ENCODE measurements around the gene INS. TPM values are rescaled to one million over a fixed set of nuclear protein-coding genes. Genes with fewer than 3 reads are reported as not detected.
"Not testable (repeated sequence)": the region's sequence is repeated elsewhere in the genome, so short reads cannot be mapped to it uniquely, and the experiment has no call there.

INS gene
- total RNA-seq, 1 experiment from 2014 or later = not detected

DNA sequence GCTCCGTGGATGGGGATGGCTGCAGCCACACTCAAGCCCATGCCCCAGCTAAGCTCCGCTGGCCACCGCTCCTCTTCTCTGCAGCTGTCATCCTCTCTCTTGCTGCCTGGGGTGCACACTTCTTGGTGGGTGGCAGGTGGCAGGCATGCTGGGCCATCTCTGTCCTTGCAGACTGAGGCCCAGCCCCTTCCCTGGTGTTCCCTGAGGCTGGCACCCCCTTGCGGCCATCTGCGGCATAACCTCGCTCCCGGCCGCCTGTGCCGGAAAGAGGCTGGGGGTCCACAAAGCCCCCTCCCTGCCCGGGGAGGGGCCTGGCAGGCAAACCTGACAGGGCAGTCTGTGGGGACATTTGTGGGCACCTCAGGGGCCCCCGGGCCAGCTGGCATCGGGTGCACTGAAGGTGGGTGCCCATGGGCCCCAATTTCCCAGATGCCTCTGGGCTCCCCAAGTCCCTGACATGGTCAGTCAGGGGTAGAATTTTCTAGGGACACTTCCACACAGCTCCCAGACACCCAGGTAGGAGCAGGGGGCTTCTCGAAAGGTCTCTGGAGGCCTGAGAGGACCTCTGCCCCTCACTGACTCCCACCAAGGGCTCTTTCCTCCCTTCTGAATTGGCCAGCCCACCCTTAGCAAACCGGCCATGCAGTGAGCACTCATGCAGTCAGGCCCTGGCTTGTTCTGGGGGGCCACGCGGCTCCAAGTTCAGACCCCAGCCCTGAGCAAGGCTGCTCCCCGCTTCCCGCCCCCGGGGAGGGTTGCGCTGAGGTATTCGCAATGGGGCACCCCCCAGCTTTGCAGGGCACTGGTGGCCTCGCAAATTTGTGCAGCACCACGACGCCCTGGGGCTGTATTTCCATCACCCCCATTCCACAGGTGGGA is 34.1 kb upstream of the INS start:
- Histone ChIP-seq H2BK15ac (ENCODE audit: low read depth, low read length) (no peak overlapping the region), H3K4me1 (ENCODE audit: insufficient read depth, low read length) (no peaks in the 10 kb centered on the region), H3K27me3 (ENCODE audit: insufficient read depth, low read length) (no peaks in the 10 kb centered on the region; the same call in 1 of the 2 replicates), H3K18ac (ENCODE audit: insufficient read length, low read depth, low read length) (no peak overlapping the region), H2BK20ac (ENCODE audit: low read depth, low read length, poor library complexity, severe bottlenecking) (no peak overlapping the region), H3K23ac (ENCODE audit: insufficient read length, low read depth, low read length) (no peak overlapping the region), H4K5ac (ENCODE audit: insufficient read length, low read depth, low read length) (no peak overlapping the region), H3K9me3 (ENCODE audit: control insufficient read depth, low read depth, low read length) (no peaks in the 10 kb centered on the region), H2BK12ac (ENCODE audit: insufficient read length, low read depth, low read length) (no peak overlapping the region), H3K23me2 (ENCODE audit: insufficient read length, low read depth, low read length, poor library complexity, severe bottlenecking) (no peaks in the 10 kb centered on the region), H4K20me1 (ENCODE audit: control insufficient read depth, insufficient read depth, insufficient read length) (no peaks in the 10 kb centered on the region), H3K79me1 (ENCODE audit: insufficient read depth, low read depth, low read length, poor library complexity, severe bottlenecking) (no peaks in the 10 kb centered on the region), H3K4ac (ENCODE audit: low read depth, low read length) (no peak overlapping the region), H4K8ac (replicated peaks; ENCODE audit: insufficient read length, low read depth, low read length) (no peak overlapping the region), H2BK5ac (ENCODE audit: insufficient read length, low read length) (no peak overlapping the region), H3T11ph (ENCODE audit: low read length) (no peak overlapping the region), H3K79me2 (ENCODE audit: insufficient read depth, low read length) (no peaks in the 10 kb centered on the region), H4K91ac (ENCODE audit: insufficient read length, low read depth, low read length) (no peak overlapping the region), H3K56ac (ENCODE audit: insufficient read length, low read depth, low read length) (no peak overlapping the region), H2AFZ (ENCODE audit: low read length) (no peak overlapping the region), H3K14ac (ENCODE audit: insufficient read depth, low read length) (no peak overlapping the region), H3K9ac (ENCODE audit: extremely low read depth, insufficient read length, low read length) (no peak overlapping the region), H2BK120ac (ENCODE audit: low read depth, low read length, poor library complexity, severe bottlenecking) (no peak overlapping the region), H2AK5ac (ENCODE audit: insufficient read length, low read length) (no peak overlapping the region), H3K27ac (ENCODE audit: insufficient read length, low read depth, low read length) (no peak overlapping the region), H3K4me2 (ENCODE audit: insufficient read depth, insufficient read length, low read length) (no peak overlapping the region)
- DNase-seq = peak; percentile 76
- Mint-ChIP-seq H3K36me3 (ENCODE audit: insufficient read depth in 1 of 3, low read depth in 3 of 3) (no peaks in the 10 kb centered on the region), H3K4me3 (no peak overlapping the region), H3K9me3 (no peaks in the 10 kb centered on the region), H3K4me1 (peaks cover 0 to 5% of the 10 kb centered on the region in 2 experiments; a peak in 2 of 4 replicates), H3K27ac (no peak overlapping the region), H3K27me3 (ENCODE audit: low read depth) (peaks cover 34% of the 10 kb centered on the region)
- TF ChIP-seq, protein P1, sequence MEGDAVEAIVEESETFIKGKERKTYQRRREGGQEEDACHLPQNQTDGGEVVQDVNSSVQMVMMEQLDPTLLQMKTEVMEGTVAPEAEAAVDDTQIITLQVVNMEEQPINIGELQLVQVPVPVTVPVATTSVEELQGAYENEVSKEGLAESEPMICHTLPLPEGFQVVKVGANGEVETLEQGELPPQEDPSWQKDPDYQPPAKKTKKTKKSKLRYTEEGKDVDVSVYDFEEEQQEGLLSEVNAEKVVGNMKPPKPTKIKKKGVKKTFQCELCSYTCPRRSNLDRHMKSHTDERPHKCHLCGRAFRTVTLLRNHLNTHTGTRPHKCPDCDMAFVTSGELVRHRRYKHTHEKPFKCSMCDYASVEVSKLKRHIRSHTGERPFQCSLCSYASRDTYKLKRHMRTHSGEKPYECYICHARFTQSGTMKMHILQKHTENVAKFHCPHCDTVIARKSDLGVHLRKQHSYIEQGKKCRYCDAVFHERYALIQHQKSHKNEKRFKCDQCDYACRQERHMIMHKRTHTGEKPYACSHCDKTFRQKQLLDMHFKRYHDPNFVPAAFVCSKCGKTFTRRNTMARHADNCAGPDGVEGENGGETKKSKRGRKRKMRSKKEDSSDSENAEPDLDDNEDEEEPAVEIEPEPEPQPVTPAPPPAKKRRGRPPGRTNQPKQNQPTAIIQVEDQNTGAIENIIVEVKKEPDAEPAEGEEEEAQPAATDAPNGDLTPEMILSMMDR (conservative IDR thresholded peaks at IDR 0.05) = peak; percentile 97
- no CpG with 5 or more reads among the region's 24 CpGs for WGBS (ENCODE audit: extremely low coverage, insufficient read length, low lambda C conversion rate)

DNA sequence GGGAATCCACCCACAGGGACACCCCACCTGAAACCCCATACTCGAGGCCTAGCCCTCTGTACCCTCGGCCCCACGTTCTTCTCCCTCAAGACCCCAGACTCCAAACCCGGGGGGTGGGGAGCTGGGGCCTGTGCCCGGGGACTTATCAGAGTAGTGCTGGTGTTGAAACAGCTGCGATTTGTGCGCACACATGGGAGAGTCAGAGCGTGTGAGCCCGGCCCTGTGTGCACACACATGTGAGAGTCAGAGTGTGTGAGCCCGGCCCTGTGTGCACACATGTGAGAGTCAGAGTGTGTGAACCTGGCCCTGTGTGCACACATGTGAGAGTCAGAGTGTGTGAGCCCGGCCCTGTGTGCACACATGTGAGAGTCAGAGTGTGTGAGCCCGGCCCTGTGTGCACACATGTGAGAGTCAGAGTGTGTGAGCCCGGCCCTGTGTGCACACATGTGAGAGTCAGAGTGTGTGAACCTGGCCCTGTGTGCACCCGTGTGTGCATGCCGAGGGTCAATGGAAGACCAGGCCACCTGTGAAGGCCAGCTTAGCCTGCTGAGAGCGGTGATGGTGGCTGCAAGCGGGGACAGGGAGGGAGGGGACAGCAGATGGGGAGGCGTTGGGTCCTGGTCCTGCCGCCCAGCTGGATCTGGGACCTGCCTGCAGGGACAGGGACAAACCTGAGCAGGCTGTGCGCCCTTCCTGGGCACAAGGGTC is 33.0 kb upstream of the INS start:
- not testable (repeated sequence) for H3K27ac Mint-ChIP-seq; H2BK5ac ChIP-seq (ENCODE audit: insufficient read length, low read length); H4K8ac ChIP-seq (replicated peaks; ENCODE audit: insufficient read length, low read depth, low read length); H3K4me3 Mint-ChIP-seq; H3K36me3 Mint-ChIP-seq (ENCODE audit: insufficient read depth in 1 of 3, low read depth in 3 of 3); H3T11ph ChIP-seq (ENCODE audit: low read length); H3K9me3 Mint-ChIP-seq; H3K79me1 ChIP-seq (ENCODE audit: insufficient read depth, low read depth, low read length, poor library complexity, severe bottlenecking); H2BK15ac ChIP-seq (ENCODE audit: low read depth, low read length); H3K23ac ChIP-seq (ENCODE audit: insufficient read length, low read depth, low read length); H3K79me2 ChIP-seq (ENCODE audit: insufficient read depth, low read length); H3K4me1 Mint-ChIP-seq; H2BK120ac ChIP-seq (ENCODE audit: low read depth, low read length, poor library complexity, severe bottlenecking); H3K27ac ChIP-seq (ENCODE audit: insufficient read length, low read depth, low read length); H2AFZ ChIP-seq (ENCODE audit: low read length); H2BK20ac ChIP-seq (ENCODE audit: low read depth, low read length, poor library complexity, severe bottlenecking); DNase-seq; H4K20me1 ChIP-seq (ENCODE audit: control insufficient read depth, insufficient read depth, insufficient read length); H3K27me3 ChIP-seq (ENCODE audit: insufficient read depth, low read length); H3K4ac ChIP-seq (ENCODE audit: low read depth, low read length); H2AK5ac ChIP-seq (ENCODE audit: insufficient read length, low read length); H4K91ac ChIP-seq (ENCODE audit: insufficient read length, low read depth, low read length); H4K5ac ChIP-seq (ENCODE audit: insufficient read length, low read depth, low read length); H3K4me2 ChIP-seq (ENCODE audit: insufficient read depth, insufficient read length, low read length); H3K9me3 ChIP-seq (ENCODE audit: control insufficient read depth, low read depth, low read length); H3K9ac ChIP-seq (ENCODE audit: extremely low read depth, insufficient read length, low read length); H3K18ac ChIP-seq (ENCODE audit: insufficient read length, low read depth, low read length); H3K4me1 ChIP-seq (ENCODE audit: insufficient read depth, low read length); H3K23me2 ChIP-seq (ENCODE audit: insufficient read length, low read depth, low read length, poor library complexity, severe bottlenecking); H2BK12ac ChIP-seq (ENCODE audit: insufficient read length, low read depth, low read length); H3K14ac ChIP-seq (ENCODE audit: insufficient read depth, low read length); H3K56ac ChIP-seq (ENCODE audit: insufficient read length, low read depth, low read length)
- WGBS (ENCODE audit: extremely low coverage, insufficient read length, low lambda C conversion rate) = no CpG with 5 or more reads among the region's 20 CpGs
- H3K27me3 Mint-ChIP-seq (ENCODE audit: low read depth) = peaks cover 34% of the 10 kb centered on the region

Data from H9 (cell line).